ENCODE measurements around the gene PREB. TPM values are rescaled to one million over a fixed set of nuclear protein-coding genes. Genes with fewer than 3 reads are reported as not detected.

Gene PREB
- polyA plus RNA-seq, 2 of the 4 experiments (the other 2 are of a cell fraction): 58.2 to 79.9 TPM

DNA sequence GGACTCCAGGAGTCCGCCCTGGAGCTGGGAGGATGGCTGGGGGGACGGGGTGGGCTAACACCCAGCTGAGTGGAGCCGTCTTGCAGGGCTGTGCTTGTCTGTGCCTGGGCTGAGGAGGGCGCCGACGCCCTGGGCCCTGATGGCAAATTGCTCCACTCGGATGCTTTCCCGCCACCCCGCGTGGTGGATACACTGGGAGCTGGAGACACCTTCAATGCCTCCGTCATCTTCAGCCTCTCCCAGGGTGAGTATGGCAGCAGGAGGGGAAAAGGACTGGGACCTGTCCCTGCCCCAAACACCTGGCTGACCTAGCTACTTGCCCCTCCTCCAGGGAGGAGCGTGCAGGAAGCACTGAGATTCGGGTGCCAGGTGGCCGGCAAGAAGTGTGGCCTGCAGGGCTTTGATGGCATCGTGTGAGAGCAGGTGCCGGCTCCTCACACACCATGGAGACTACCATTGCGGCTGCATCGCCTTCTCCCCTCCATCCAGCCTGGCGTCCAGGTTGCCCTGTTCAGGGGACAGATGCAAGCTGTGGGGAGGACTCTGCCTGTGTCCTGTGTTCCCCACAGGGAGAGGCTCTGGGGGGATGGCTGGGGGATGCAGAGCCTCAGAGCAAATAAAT is 35.0 kb downstream of the PREB start:
- FAIRE-seq (no peak), ATAC-seq (no peak), DNase-seq (ENCODE audit: low read depth in 1 of 2, low spot score in 1 of 2) (no peak)
- H3K4me1 ChIP-seq: peaks cover 6% of the 10 kb centered on the region; the same call in 2 of the 3 replicates
- TF ChIP-seq RNF2 (IDR thresholded peaks at IDR 0.05; ENCODE audit: borderline replicate concordance, low read depth) (no peak), ATOH8 (CRISPR knock-in tag; IDR thresholded peaks at IDR 0.05; ENCODE audit: low read depth) (no peak), KDM1A (IDR thresholded peaks at IDR 0.05; ENCODE audit: low read depth) (no peak), JUNB (IDR thresholded peaks at IDR 0.05) (no peak), CBX8 (IDR thresholded peaks at IDR 0.05) (no peak), RCOR1 (IDR thresholded peaks at IDR 0.05; ENCODE audit: low read depth, low read length) (no peak)
- no peak overlapping the region for H3K4me3 ChIP-seq
- ChIA-PET POLR2A (interaction anchor here (1.0 kb wide), 2 partner anchors 14 to 92 kb away, joined by 3 to 4 read pairs; no protein-coding TSS in a partner anchor), CTCF (interaction anchor here (0.8 to 12.0 kb wide), 34 partner anchors 9 to 271 kb away, joined by 3 to 197 read pairs (median 4); partner anchors contain the start of genes EMILIN1, KHK, SLC30A3 and TRIM54)
- no peak overlapping the region for H3K4me2 ChIP-seq
- WGBS (ENCODE audit: missing lambda C conversion rate): 88% methylated on average over 19 of the region's 19 CpGs
- no peak overlapping the region for H3K27ac ChIP-seq
- H3K9me3 ChIP-seq: no peaks in the 10 kb centered on the region

- TF ChIP-seq NPAS2 (CRISPR knock-in tag; IDR thresholded peaks at IDR 0.05; ENCODE audit: borderline replicate concordance) (no peak), CBX2 (IDR thresholded peaks at IDR 0.05; ENCODE audit: borderline replicate concordance, low read depth) (no peak), HOXB13 (CRISPR knock-in tag; IDR thresholded peaks at IDR 0.05; ENCODE audit: low read depth) (no peak), PHF8 (IDR thresholded peaks at IDR 0.05; ENCODE audit: borderline replicate concordance, low read depth) (no peak), MAFK (IDR thresholded peaks at IDR 0.05; ENCODE audit: partially characterized antibody) (no peak)
- POLR2A ChIA-PET: interaction anchor here (2.1 kb wide), 1 partner anchor 46 kb away, joined by 5 read pairs; the partner anchor contains the start of gene AGBL5
- no peaks in the 10 kb centered on the region for H3K9me3 ChIP-seq
- H3K4me1 ChIP-seq: peaks cover 20% of the 10 kb centered on the region
- ATAC-seq: no peak
- no peak for DNase-seq (ENCODE audit: low read depth in 1 of 2, low spot score in 1 of 2)
- no peak for FAIRE-seq
- CTCF ChIA-PET: interaction anchor here (0.7 to 12.0 kb wide), 24 partner anchors 11 to 265 kb away, joined by 3 to 197 read pairs (median 5); partner anchors contain the start of genes ATRAID, EMILIN1, KHK and SLC30A3
- 79% methylated on average over 14 of the region's 14 CpGs for WGBS (ENCODE audit: missing lambda C conversion rate)
- no peak overlapping the region for H3K27ac ChIP-seq
- no peak overlapping the region for H3K4me3 ChIP-seq
- H3K4me2 ChIP-seq: no peak overlapping the region
Measured at GRCh38 chr2:27097341-27097740, 37.1 kb downstream of the PREB start.

GRCh38 chr2:27096748-27097297 is 37.6 kb downstream of the PREB start:
- no peak overlapping the region for H3K4me3 ChIP-seq
- TF ChIP-seq PHF8 (IDR thresholded peaks at IDR 0.05; ENCODE audit: borderline replicate concordance, low read depth) (no peak), CHD4 (IDR thresholded peaks at IDR 0.05; ENCODE audit: borderline replicate concordance) (no peak), ZC3H11A (IDR thresholded peaks at IDR 0.05) (no peak), EP300 (IDR thresholded peaks at IDR 0.05) (no peak)
- no peak for FAIRE-seq
- no peak for DNase-seq (ENCODE audit: low read depth in 1 of 2, low spot score in 1 of 2)
- no peak overlapping the region for H3K4me2 ChIP-seq
- CTCF ChIA-PET: interaction anchor here (0.7 to 12.0 kb wide), 20 partner anchors 12 to 266 kb away, joined by 3 to 197 read pairs (median 5); partner anchors contain the start of genes ABHD1, ATRAID, EMILIN1 and KHK
- peaks cover 20% of the 10 kb centered on the region for H3K4me1 ChIP-seq
- H3K27ac ChIP-seq: no peak overlapping the region
- WGBS (ENCODE audit: missing lambda C conversion rate): 73% methylated on average over 3 of the region's 3 CpGs
- POLR2A ChIA-PET: interaction anchor here (2.1 kb wide), 1 partner anchor 46 kb away, joined by 5 read pairs; the partner anchor contains the start of gene AGBL5
- H3K9me3 ChIP-seq: no peaks in the 10 kb centered on the region
- ATAC-seq: no peak

DNA sequence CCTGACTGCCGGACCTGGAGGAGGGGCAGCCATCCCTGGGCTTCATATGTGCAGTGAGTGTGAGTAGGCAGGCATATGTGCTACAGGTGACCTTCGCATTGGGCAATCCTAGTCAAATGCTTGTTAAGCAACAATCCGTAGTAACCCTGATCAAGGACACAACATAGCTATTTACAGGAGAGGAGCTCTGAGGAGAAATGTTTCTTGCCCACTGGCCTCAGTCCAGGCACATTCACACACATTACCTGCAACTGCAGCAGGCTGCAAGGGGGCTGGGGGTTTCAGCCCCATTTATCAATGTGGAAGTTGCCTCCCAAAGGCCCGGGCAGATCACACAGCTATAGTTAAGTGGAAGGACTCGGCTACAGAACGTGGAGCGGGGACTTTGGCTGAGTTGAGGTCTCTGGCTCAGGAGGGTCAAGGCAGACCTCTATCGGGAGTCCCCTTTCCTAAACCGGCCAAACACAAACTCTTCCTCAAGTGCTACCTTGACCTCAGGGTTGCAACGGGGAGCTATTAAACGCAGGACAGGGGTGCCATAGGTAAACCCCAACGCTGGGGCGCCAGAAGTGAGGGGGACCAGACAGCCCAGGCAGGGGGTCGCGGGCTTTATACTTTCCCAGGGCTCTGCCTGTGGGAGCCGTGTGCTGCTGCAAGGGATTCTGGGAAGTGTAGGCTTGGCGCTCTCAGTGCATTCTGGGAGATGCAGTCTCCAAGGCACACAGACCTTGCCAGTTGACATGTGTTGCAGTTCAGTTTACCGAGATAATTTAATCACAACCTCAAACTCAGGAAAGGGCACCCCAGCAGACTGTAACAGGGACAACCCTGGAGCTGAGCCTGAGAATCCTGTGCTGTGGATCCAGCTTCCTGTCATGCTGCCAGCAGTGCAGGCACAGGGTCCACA is 38.4 kb downstream of the PREB start:
- peak; percentile 67 to 85 for ATAC-seq

More for the DNA sequence above, 38.4 kb downstream of the PREB start:
- DNase-seq (ENCODE audit: low read depth in 1 of 2, low spot score in 1 of 2): peak; percentile 56 to 80
- Histone ChIP-seq H3K9me3 (no peaks in the 10 kb centered on the region), H3K4me2 (peak overlapping the region; percentile 71), H3K27ac (peak overlapping the region; percentile 46 to 71; a peak in 5 of 6 replicates), H3K4me1 (peaks cover 20% of the 10 kb centered on the region), H3K4me3 (no peak overlapping the region)
- POLR2A ChIA-PET: interaction anchor here (2.1 kb wide), 1 partner anchor 45 kb away, joined by 5 read pairs; the partner anchor contains the start of gene AGBL5
- 39% methylated on average over 18 of the region's 18 CpGs for WGBS (ENCODE audit: missing lambda C conversion rate)
- TF ChIP-seq RAD21 (conservative IDR thresholded peaks at IDR 0.05 in 1 of 2, IDR thresholded peaks at IDR 0.05 in 1 of 2): no peak
- no peak for TF ChIP-seq POLR2AphosphoS2 (conservative IDR thresholded peaks at IDR 0.05; ENCODE audit: low read length)
- peak in 1 of 2 experiments; percentile 68; a peak in 2 of 4 replicates for TF ChIP-seq CEBPB (IDR thresholded peaks at IDR 0.05)
- TF ChIP-seq HEYL (CRISPR knock-in tag; IDR thresholded peaks at IDR 0.05): no peak
- TF ChIP-seq MAX (IDR thresholded peaks at IDR 0.05): 0 out of 2 replicates have a peak, but pooled peaks have one; percentile 13
- CTCF ChIA-PET: interaction anchor here (0.8 to 12.0 kb wide), 12 partner anchors 11 to 228 kb away, joined by 3 to 197 read pairs (median 7); partner anchors contain the start of genes ABHD1, ATRAID, EMILIN1 and KHK
- FAIRE-seq: no peak
